K562 (cell line): ENCODE measurements around the gene ADTRP. TPM values are rescaled to one million over a fixed set of nuclear protein-coding genes. Genes with fewer than 3 reads are reported as not detected.
A peak's percentile ranks its signal among the peaks of the same experiment; 100 is the strongest.

Experiments
- ATAC-seq: fragments of 200-7000 bp; cut with Tn5 transposase; 3 replicates; pipeline ENCODE4 v1.9.1; 2020; ENCODE audit warnings: moderate library complexity
- BruUV-seq: library from RNA; stranded (reverse); fragments of 400-500 nt; replicated peaks from 2 replicates; lab custom pipeline; 2021; lab: Mats Ljungman, UMichigan
- CTCF ChIA-PET: fragments of 300-600 bp; formaldehyde crosslinking; extraction: SDS; loops from one replicate; lab custom pipeline; 2021; ENCODE audit warnings: low intra/inter-chr PET ratio; lab: Yijun Ruan, JAX
- POLR2A ChIA-PET: fragments of 300-600, 350-650 bp; sonication (Branson Sonifier 250); formaldehyde crosslinking; extraction: SDS; loops from one replicate; lab custom pipeline; 2021; ENCODE audit warnings: antibody characterized with exemption, inconsistent platforms; lab: Yijun Ruan, JAX
- DNase-seq, 4 experiments: peaks; one replicate each; pipeline versions ENCODE4 v3.0.0 to v3.0.0-alpha.2; 2011 to 2018; ENCODE audit warnings: low spot score in 3 of 4, mixed read lengths in 3 of 4; ENCODE audit errors: extremely low read depth in 1 of 4
- FAIRE-seq: peaks from 2 replicates; lab custom pipeline; 2011; peaks lifted over from hg19 to GRCh38; lab: Jason Lieb, UNC
- H2AFZ ChIP-seq: 2 replicates; pipeline ENCODE4 v1.6.0; 2011; ENCODE audit warnings: low read depth, low read length, control low read depth, inconsistent platforms
- H3K27ac ChIP-seq: fragments of 200-600 bp; 3 replicates; pipeline ENCODE4 v1.8.0; 2011; ENCODE audit warnings: low read depth, mild to moderate bottlenecking, control low read depth, inconsistent platforms, low read length, moderate library complexity, mixed read lengths; ENCODE audit errors: extremely low read depth
- H3K27me3 ChIP-seq, 2 experiments: fragments of 300-600 bp in 1 of 2; 2 replicates in 1 of 2; 3 replicates in 1 of 2; pipeline versions ENCODE4 v1.6.0 to v1.8.0; 2011; ENCODE audit warnings: inconsistent platforms in 2 of 2, low read length in 2 of 2, mild to moderate bottlenecking in 1 of 2, mixed read lengths in 1 of 2, moderate library complexity in 1 of 2; ENCODE audit not compliant: control insufficient read depth in 2 of 2, insufficient read depth in 2 of 2
- H3K36me3 ChIP-seq: fragments of 300-600 bp; 3 replicates; pipeline ENCODE4 v1.8.0; 2011; ENCODE audit warnings: mild to moderate bottlenecking, low read length, inconsistent platforms; ENCODE audit not compliant: control insufficient read depth, insufficient read depth
- H3K4me1 ChIP-seq, 2 experiments: fragments of 200-600 bp in 1 of 2; replicated peaks in 1 of 2; 2 replicates in 1 of 2; 3 replicates in 1 of 2; pipeline versions ENCODE4 v1.5.1 to v1.8.0; 2011; ENCODE audit warnings: inconsistent platforms in 2 of 2, low read length in 2 of 2, mild to moderate bottlenecking in 1 of 2, mixed read lengths in 1 of 2, moderate library complexity in 1 of 2; ENCODE audit not compliant: control insufficient read depth in 2 of 2, insufficient read depth in 2 of 2
- H3K4me2 ChIP-seq: 2 replicates; pipeline ENCODE4 v1.6.1; 2011; ENCODE audit warnings: low read length, control low read depth, inconsistent platforms, mixed read lengths; ENCODE audit not compliant: insufficient read depth
- H3K4me3 ChIP-seq: fragments of 200-600 bp; sonication (generic), shearing (Covaris generic); 2 replicates; pipeline ENCODE4 v1.5.1; 2016; ENCODE audit warnings: control low read depth, inconsistent platforms
- H3K79me2 ChIP-seq: fragments of 200-600 bp; 3 replicates; pipeline ENCODE4 v1.8.0; 2011; ENCODE audit warnings: low read length, inconsistent platforms; ENCODE audit not compliant: control insufficient read depth, insufficient read depth
- H3K9ac ChIP-seq, 2 experiments: 2 replicates each; pipeline versions ENCODE4 v1.6.0 to v1.6.1; 2011; ENCODE audit warnings: low read depth in 2 of 2, low read length in 2 of 2, control low read depth in 1 of 2, inconsistent platforms in 1 of 2, mild to moderate bottlenecking in 1 of 2, mixed read lengths in 1 of 2; ENCODE audit not compliant: insufficient read depth in 1 of 2
- H3K9me1 ChIP-seq: one replicate; pipeline ENCODE4 v1.6.0; 2011; ENCODE audit warnings: inconsistent platforms, mild to moderate bottlenecking, low read length, moderate library complexity; ENCODE audit not compliant: control insufficient read depth, insufficient read depth
- H3K9me3 ChIP-seq: replicated peaks from 2 replicates; pipeline ENCODE4 v1.5.1; 2011; ENCODE audit warnings: low read depth, low read length, inconsistent platforms; ENCODE audit not compliant: control insufficient read depth, insufficient read depth
- H4K20me1 ChIP-seq: replicated peaks from 2 replicates; pipeline ENCODE4 v1.6.1; 2011; ENCODE audit warnings: low read length, inconsistent platforms, mixed read lengths; ENCODE audit not compliant: control insufficient read depth, insufficient read depth
- ARID2 ChIP-seq: fragments of 450-650 bp; IDR thresholded peaks from 2 replicates; pipeline ENCODE4 v1.6.1; 2017; ENCODE audit warnings: antibody characterized with exemption, mild to moderate bottlenecking
- CBFA2T2 ChIP-seq: fragments of 450-650 bp; conservative IDR thresholded peaks from 2 replicates; pipeline ENCODE4 v1.6.1; 2017; ENCODE audit warnings: mild to moderate bottlenecking
- CXXC5 ChIP-seq: fragments of 250-450 bp; sonication (Bioruptor Pico); IDR thresholded peaks from 2 replicates; pipeline ENCODE4 v1.8.0; 2022; ENCODE audit warnings: inconsistent platforms, mild to moderate bottlenecking, moderate library complexity
- HBP1 ChIP-seq: fragments of 450-650 bp; formaldehyde crosslinking; IDR thresholded peaks from 2 replicates; pipeline ENCODE4 v1.4.0; 2022; ENCODE audit warnings: missing genetic modification characterization
- HDGF ChIP-seq: fragments of 450-650 bp; IDR thresholded peaks from 2 replicates; pipeline ENCODE4 v1.6.1; 2016
- KLF10 ChIP-seq: fragments of 250-450 bp; sonication (Bioruptor Pico); IDR thresholded peaks from 2 replicates; pipeline ENCODE4 v1.6.1; 2021; ENCODE audit warnings: matching md5 sums
- LCOR ChIP-seq: sonication (generic); formaldehyde crosslinking; IDR thresholded peaks from 2 replicates; pipeline ENCODE4 v1.8.0; 2022; ENCODE audit warnings: mild to moderate bottlenecking, missing genetic modification reagents
- MXI1 ChIP-seq: IDR thresholded peaks from 2 replicates; pipeline ENCODE4 v1.6.1; 2011; ENCODE audit warnings: low read depth, mild to moderate bottlenecking, improper control_type of control experiment, low read length
- NFIC ChIP-seq: fragments of 450-650 bp; IDR thresholded peaks from 2 replicates; pipeline ENCODE4 v1.6.1; 2017; ENCODE audit warnings: mild to moderate bottlenecking, inconsistent platforms
- NR3C1 ChIP-seq: sonication (generic); formaldehyde crosslinking; IDR thresholded peaks from 2 replicates; pipeline ENCODE4 v1.8.1; 2022; ENCODE audit warnings: missing genetic modification reagents
- ZNF57 ChIP-seq: fragments of 450-650 bp; formaldehyde crosslinking; IDR thresholded peaks from 2 replicates; pipeline ENCODE4 v1.4.0; 2020; ENCODE audit warnings: mild to moderate bottlenecking, moderate library complexity
- WGBS: fragments of 100-300 bp; shearing (Covaris generic); methylation state at CpG from one replicate; pipeline ENCODE4 v1.1.6; 2016; ENCODE audit warnings: low coverage, mixed read lengths; ENCODE audit not compliant: insufficient coverage; ENCODE audit errors: missing lambda C conversion rate; 5-methylcytosine and 5-hydroxymethylcytosine counted together
- in situ Hi-C: fragments of 300-500 bp; cut with MboI; formaldehyde crosslinking; loops from 4 replicates; pipeline ENCODE4 v1.15.0; 2018; ENCODE audit warnings: inconsistent platforms, mixed read lengths
- intact Hi-C: fragments of 100-400 bp; cut with micrococcal nuclease; formaldehyde crosslinking; loops from 2 replicates; pipeline ENCODE4 v1.14.2; 2022
- polyA plus RNA-seq, 8 experiments: library from polyadenylated mRNA; depleted of rRNA in 4 of 8; stranded (reverse) in 5 of 8; unstranded in 3 of 8; fragments of >200 nt; fragmentation: Nextera tagmentation in 2 of 8; fragmentation: Illumina TruSeq in 1 of 8; extraction: Ambion mirVana in 2 of 8; extraction: Trizol in 1 of 8; gene quantifications; 2 replicates each; pipeline versions ENCODE4 v1.2.1 to v1.2.3, GENCODE V29; 2011 to 2014; ENCODE audit warnings: inconsistent platforms in 1 of 8, missing spikeins in 1 of 8
- total RNA-seq, 7 experiments: library from RNA; depleted of rRNA in 6 of 7; stranded (reverse); fragments of >200 nt in 6 of 7; fragmentation: Illumina TruSeq in 2 of 7; extraction: Trizol in 2 of 7; gene quantifications; 2 replicates each; pipeline versions ENCODE4 v1.2.1 to v1.2.3, GENCODE V29; 2011 to 2021; ENCODE audit warnings: low replicate concordance in 1 of 7
- TF ChIP-seq, protein P1 (sequence below): fragments of 450-650 bp; IDR thresholded peaks from 2 replicates; pipeline ENCODE4 v1.6.1; 2016; ENCODE audit warnings: borderline replicate concordance
- TF ChIP-seq, protein P2 (sequence below): fragments of 450-650 bp; formaldehyde crosslinking; IDR thresholded peaks from 2 replicates; pipeline ENCODE4 v1.4.0; 2020; ENCODE audit warnings: mild to moderate bottlenecking, moderate library complexity

ADTRP gene
- total and polyA plus RNA-seq, 9 of the 15 experiments (the other 6 are each of a cell fraction or from before 2014, with no cell fraction given): 7.4 to 24.0 (median 13.6) TPM

DNA sequence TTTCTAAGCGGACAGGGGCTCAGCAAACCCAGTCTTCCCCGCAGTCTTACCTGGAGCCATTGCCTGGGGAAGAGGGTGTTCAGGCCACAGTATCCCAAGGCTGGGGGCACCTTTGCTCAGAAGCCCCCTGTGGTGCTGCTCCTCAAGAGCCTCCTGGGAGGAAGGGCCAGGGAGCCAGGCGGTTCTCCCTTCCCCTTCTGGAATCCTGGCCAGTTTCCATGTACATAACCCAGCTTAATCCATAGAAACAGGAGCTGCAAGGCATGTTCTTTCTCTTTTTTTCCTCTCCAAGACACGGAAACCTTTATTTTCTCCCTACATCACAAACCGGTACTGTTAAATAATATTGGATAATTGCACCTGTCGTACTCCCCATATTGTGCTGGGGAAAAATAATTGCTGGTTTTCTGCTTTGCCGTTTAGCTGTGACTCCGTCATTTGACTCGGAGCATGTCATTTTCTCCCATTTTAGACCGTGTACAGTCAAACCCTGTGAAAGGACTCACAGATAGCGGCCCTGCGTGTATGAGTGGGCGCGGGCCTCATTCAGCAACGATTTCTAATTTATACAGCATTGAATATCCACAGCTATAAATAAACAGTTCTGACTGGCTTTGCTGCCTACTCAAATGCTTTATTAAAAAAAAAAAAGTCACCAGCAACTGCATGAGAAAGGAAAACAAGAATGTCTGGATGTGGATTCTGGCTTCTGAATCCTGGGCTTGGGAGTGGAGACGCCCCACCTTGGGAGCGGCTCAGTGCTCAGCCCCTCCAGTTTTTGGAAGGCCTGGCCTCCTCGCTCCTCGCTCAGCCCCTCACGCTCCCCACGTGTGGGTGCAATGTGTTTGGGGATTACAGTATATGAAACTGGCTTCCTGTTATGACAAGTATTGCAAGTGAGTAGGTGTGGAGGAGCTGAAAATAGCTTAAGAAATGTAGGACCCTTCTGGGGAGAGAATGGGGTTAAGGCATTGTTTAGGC, 67.3 kb downstream of the ADTRP start:
- CTCF ChIA-PET: no interaction called here
- Histone ChIP-seq H3K4me3 (no peak overlapping the region), H3K27me3 (no peaks in the 10 kb centered on the region), H3K9ac (no peak overlapping the region), H3K9me3 (peaks cover 6% of the 10 kb centered on the region; the same call in 1 of the 2 replicates), H3K4me1 (no peaks in the 10 kb centered on the region; a peak in 1 of 5 replicates), H3K36me3 (no peaks in the 10 kb centered on the region; the same call in 2 of the 3 replicates), H4K20me1 (no peaks in the 10 kb centered on the region), H3K27ac (no peak overlapping the region), H3K4me2 (no peak overlapping the region), H3K79me2 (no peaks in the 10 kb centered on the region), H3K9me1 (no peaks in the 10 kb centered on the region), H2AFZ (peak overlapping the region; percentile 28)
- POLR2A ChIA-PET: interaction anchor here (0.6 to 1.2 kb wide), 2 partner anchors 18 to 53 kb away, joined by 3 read pairs; no protein-coding TSS in a partner anchor
- no peak; the same call in 2 of the 3 replicates for ATAC-seq
- no TSS peak for BruUV-seq
- WGBS: 72% methylated on average over 21 of the region's 21 CpGs
- no peak for TF ChIP-seq LCOR (CRISPR knock-in tag)
- TF ChIP-seq ZNF57 (CRISPR knock-in tag): no peak
- no peak for TF ChIP-seq KLF10 (CRISPR knock-in tag)
- no peak for TF ChIP-seq HBP1 (CRISPR knock-in tag)
- no peak for TF ChIP-seq NFIC
- TF ChIP-seq, protein P1, sequence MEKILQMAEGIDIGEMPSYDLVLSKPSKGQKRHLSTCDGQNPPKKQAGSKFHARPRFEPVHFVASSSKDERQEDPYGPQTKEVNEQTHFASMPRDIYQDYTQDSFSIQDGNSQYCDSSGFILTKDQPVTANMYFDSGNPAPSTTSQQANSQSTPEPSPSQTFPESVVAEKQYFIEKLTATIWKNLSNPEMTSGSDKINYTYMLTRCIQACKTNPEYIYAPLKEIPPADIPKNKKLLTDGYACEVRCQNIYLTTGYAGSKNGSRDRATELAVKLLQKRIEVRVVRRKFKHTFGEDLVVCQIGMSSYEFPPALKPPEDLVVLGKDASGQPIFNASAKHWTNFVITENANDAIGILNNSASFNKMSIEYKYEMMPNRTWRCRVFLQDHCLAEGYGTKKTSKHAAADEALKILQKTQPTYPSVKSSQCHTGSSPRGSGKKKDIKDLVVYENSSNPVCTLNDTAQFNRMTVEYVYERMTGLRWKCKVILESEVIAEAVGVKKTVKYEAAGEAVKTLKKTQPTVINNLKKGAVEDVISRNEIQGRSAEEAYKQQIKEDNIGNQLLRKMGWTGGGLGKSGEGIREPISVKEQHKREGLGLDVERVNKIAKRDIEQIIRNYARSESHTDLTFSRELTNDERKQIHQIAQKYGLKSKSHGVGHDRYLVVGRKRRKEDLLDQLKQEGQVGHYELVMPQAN: no peak
- TF ChIP-seq, protein P2, sequence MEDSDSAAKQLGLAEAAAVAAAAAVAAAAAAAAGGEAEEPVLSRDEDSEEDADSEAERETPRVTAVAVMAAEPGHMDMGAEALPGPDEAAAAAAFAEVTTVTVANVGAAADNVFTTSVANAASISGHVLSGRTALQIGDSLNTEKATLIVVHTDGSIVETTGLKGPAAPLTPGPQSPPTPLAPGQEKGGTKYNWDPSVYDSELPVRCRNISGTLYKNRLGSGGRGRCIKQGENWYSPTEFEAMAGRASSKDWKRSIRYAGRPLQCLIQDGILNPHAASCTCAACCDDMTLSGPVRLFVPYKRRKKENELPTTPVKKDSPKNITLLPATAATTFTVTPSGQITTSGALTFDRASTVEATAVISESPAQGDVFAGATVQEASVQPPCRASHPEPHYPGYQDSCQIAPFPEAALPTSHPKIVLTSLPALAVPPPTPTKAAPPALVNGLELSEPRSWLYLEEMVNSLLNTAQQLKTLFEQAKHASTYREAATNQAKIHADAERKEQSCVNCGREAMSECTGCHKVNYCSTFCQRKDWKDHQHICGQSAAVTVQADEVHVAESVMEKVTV (CRISPR knock-in tag): no peak
- TF ChIP-seq MXI1: no peak
- TF ChIP-seq CBFA2T2: no peak
- no peak for TF ChIP-seq ARID2
- TF ChIP-seq CXXC5 (CRISPR knock-in tag): no peak
- TF ChIP-seq HDGF: no peak
- TF ChIP-seq NR3C1 (CRISPR knock-in tag): no peak
- in situ Hi-C loops (no loop called here), intact Hi-C loops (no loop called here)
- no peak for DNase-seq
- no peak for FAIRE-seq
